Brain microvascular endothelial cell (primary cell): ENCODE data around the gene CCL18.
"Not testable (repeated sequence)": the region's sequence is repeated elsewhere in the genome, so short reads cannot be mapped to it uniquely, and the experiment has no call there.

Experiments
- DNase-seq: peaks from one replicate; pipeline ENCODE4 v3.0.0-alpha.2; 2020
- H3K27ac ChIP-seq: fragments of 250-450 bp; sonication (Bioruptor Pico); 2 replicates; pipeline ENCODE4 v1.5.1; 2020; ENCODE audit warnings: mild to moderate bottlenecking, moderate library complexity
- H3K27me3 ChIP-seq: fragments of 250-450 bp; sonication (Bioruptor Pico); replicated peaks from 2 replicates; pipeline ENCODE4 v1.5.1; 2020; ENCODE audit warnings: mild to moderate bottlenecking
- H3K36me3 ChIP-seq: fragments of 250-450 bp; sonication (Bioruptor Pico); replicated peaks from 2 replicates; pipeline ENCODE4 v1.5.1; 2020; ENCODE audit warnings: mild to moderate bottlenecking
- H3K4me3 ChIP-seq: 2 replicates; pipeline ENCODE4 v1.5.1; 2011; ENCODE audit warnings: low read depth, mild to moderate bottlenecking, control low read depth, low read length, moderate library complexity
- CTCF ChIP-seq: IDR thresholded peaks from 2 replicates; pipeline ENCODE4 v1.5.1; 2011; ENCODE audit warnings: low read depth, mild to moderate bottlenecking, moderate library complexity, low read length, control low read depth, inconsistent platforms; ENCODE audit errors: missing control alignments
- in situ Hi-C: cut with HindIII; loops from 2 replicates; pipeline ENCODE4 v1.10.0; 2017; ENCODE audit warnings: low sequenced_read_pairs, low pct_ligation_motif_present

The CCL18 gene

GRCh38 chr17:36088670-36089338 is 24.7 kb downstream of the CCL18 start:
- no peak for TF ChIP-seq CTCF
- no peak for DNase-seq
- Histone ChIP-seq H3K36me3 (no peaks in the 10 kb centered on the region), H3K4me3 (no peak overlapping the region), H3K27ac (no peak overlapping the region), H3K27me3 (no peaks in the 10 kb centered on the region)
- in situ Hi-C loops = no loop called here

- no peak for DNase-seq
- Histone ChIP-seq H3K27me3 (no peaks in the 10 kb centered on the region), H3K27ac (no peak overlapping the region), H3K4me3 (no peak overlapping the region), H3K36me3 (no peaks in the 10 kb centered on the region)
- in situ Hi-C loops = no loop called here
- no peak for TF ChIP-seq CTCF
Measured at GRCh38 chr17:36089339-36089865, 25.3 kb downstream of the CCL18 start.

GRCh38 chr17:36089888-36090836 is 26.1 kb downstream of the CCL18 start, which contains the start of gene CCL3:
CCL3 (minus strand) TSS chr17:36090143; CDS start chr17:36090058, 85 bp downstream.
- Histone ChIP-seq H3K27ac (no peak within 1 kb of the TSS), H3K27me3 (no peaks in the 10 kb centered on the region)

GRCh38 chr17:36092230-36092629 is 28.2 kb downstream of the CCL18 start:
- Histone ChIP-seq H3K27ac (no peak overlapping the region), H3K4me3 (no peak overlapping the region), H3K36me3 (no peaks in the 10 kb centered on the region), H3K27me3 (no peaks in the 10 kb centered on the region)
- in situ Hi-C loops = no loop called here
- no peak for TF ChIP-seq CTCF
- DNase-seq = no peak

More at GRCh38 chr17:36089888-36090836, 26.1 kb downstream of the CCL18 start, which contains the start of gene CCL3:
- H3K4me3 ChIP-seq = no peak within 1 kb of the TSS
- no peak for TF ChIP-seq CTCF
- in situ Hi-C loops = no loop called here
- H3K36me3 ChIP-seq = no peaks in the 10 kb centered on the region
- DNase-seq = no peak

GRCh38 chr17:36092715-36093114 is 28.6 kb downstream of the CCL18 start:
- H3K27me3 ChIP-seq, DNase-seq, H3K36me3 ChIP-seq, H3K4me3 ChIP-seq, H3K27ac ChIP-seq, in situ Hi-C loops: not testable (repeated sequence)

GRCh38 chr17:36094232-36094631 is 30.2 kb downstream of the CCL18 start:
- Histone ChIP-seq H3K27me3 (no peaks in the 10 kb centered on the region), H3K4me3 (no peak overlapping the region), H3K27ac (no peak overlapping the region), H3K36me3 (no peaks in the 10 kb centered on the region)
- no peak for DNase-seq
- in situ Hi-C loops = no loop called here
- TF ChIP-seq CTCF = no peak
